BLaER1 (cell line): ENCODE measurements around the gene FKRP.
"Not testable (repeated sequence)": the region's sequence is repeated elsewhere in the genome, so short reads cannot be mapped to it uniquely, and the experiment has no call there.

Experiments
- H3K27ac ChIP-seq: shearing (Covaris generic); formaldehyde crosslinking; 2 replicates; pipeline ENCODE4 v1.8.1; 2022
- H3K27me3 ChIP-seq: shearing (Covaris generic); formaldehyde crosslinking; 2 replicates; pipeline ENCODE4 v1.8.1; 2022
- H3K36me3 ChIP-seq: shearing (Covaris generic); formaldehyde crosslinking; 2 replicates; pipeline ENCODE4 v1.8.1; 2022
- H3K4me1 ChIP-seq: shearing (Covaris generic); formaldehyde crosslinking; 2 replicates; pipeline ENCODE4 v1.8.1; 2022
- H3K4me2 ChIP-seq: shearing (Covaris generic); formaldehyde crosslinking; 2 replicates; pipeline ENCODE4 v1.8.1; 2022
- H3K4me3 ChIP-seq: shearing (Covaris generic); formaldehyde crosslinking; 2 replicates; pipeline ENCODE4 v1.8.1; 2022
- H3K9ac ChIP-seq: shearing (Covaris generic); formaldehyde crosslinking; 2 replicates; pipeline ENCODE4 v1.8.1; 2022
- H3K9me3 ChIP-seq: shearing (Covaris generic); formaldehyde crosslinking; 2 replicates; pipeline ENCODE4 v1.8.1; 2022
- H4K20me1 ChIP-seq: shearing (Covaris generic); formaldehyde crosslinking; 2 replicates; pipeline ENCODE4 v1.8.1; 2022
- Cebpa-rat ChIP-seq: shearing (Covaris generic); IDR thresholded peaks from 2 replicates; pipeline ENCODE4 v1.8.1; 2022

FKRP gene

DNA sequence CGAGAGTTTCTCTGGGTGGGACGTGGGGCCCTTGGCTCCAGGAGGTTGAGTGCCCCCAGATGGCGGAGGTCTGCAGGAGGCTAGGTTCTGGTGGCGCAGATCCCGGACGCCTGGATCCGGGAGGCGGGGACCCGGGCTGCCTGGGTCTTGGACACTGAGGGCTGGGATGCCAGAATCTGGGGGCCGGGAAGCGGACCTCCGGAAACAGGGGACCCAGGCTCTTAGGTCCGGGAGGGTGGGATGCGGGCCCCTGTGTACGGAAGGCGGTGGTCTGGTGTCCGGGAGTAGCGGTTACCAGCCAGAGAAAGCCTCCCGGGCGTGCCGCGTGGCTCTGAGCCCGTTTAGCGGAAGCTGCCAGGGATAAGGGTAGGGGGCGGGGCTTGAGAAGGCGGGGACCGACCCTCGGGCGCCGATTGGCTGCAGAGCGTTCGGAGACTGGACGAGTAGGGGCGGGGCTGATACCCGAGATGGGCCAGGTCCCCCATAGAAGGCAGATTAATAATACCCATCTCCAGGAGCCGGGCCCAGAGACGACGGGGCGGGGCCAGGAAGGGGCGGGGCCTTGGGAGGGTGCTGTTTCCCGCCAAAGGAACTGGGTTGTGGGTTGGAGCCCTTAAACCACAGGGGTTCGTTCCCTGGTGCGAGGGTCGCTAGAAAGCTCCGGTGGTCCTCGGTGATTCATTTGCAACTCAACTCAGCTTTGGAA lies 42.6 kb downstream of the FKRP start, which contains the start of gene SLC1A5:
TSS of gene SLC1A5 (minus strand) at position 333 of the 706 bp plus-strand sequence. CDS start 629 bp downstream, outside the sequence.
- Histone ChIP-seq H3K9ac (peak within 1 kb of the TSS; percentile 99), H4K20me1 (peaks cover 49% of the 10 kb centered on the region), H3K4me1 (peaks cover 69% of the 10 kb centered on the region), H3K4me3 (peak within 1 kb of the TSS; percentile 89), H3K27me3 (no peaks in the 10 kb centered on the region), H3K27ac (peak within 1 kb of the TSS; percentile 95), H3K9me3 (no peaks in the 10 kb centered on the region), H3K4me2 (peak within 1 kb of the TSS; percentile 92), H3K36me3 (peaks cover 29% of the 10 kb centered on the region)
- TF ChIP-seq Cebpa-rat: no peak

DNA sequence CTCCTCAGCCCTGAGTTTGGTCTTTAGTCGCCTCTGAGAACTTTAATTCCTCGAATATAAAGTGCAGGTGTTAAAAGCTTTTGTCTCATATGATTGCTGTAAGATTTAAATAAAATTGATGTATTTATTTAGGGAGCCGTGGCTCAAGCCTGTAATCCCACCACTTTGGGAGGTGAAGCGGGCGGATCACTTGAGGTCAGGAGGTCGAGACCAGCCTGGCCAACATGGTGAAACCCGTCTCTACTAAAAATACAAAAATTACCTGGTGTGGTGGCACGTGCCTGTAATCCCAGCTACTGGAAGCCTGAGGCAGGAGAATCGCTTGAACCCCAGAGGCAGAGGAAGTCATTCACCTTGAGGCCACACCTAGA lies 43.1 kb downstream of the FKRP start:
- Histone ChIP-seq H3K4me1 (peaks cover 69% of the 10 kb centered on the region), H3K9me3 (no peaks in the 10 kb centered on the region), H3K4me3 (no peak overlapping the region), H3K27me3 (no peaks in the 10 kb centered on the region), H3K27ac (peak overlapping the region; percentile 56; the same call in 1 of the 2 replicates), H4K20me1 (peaks cover 43% of the 10 kb centered on the region), H3K9ac (peak overlapping the region; percentile 53; the same call in 1 of the 2 replicates), H3K36me3 (peaks cover 23% of the 10 kb centered on the region), H3K4me2 (peak overlapping the region; percentile 73)
- TF ChIP-seq Cebpa-rat: no peak

DNA sequence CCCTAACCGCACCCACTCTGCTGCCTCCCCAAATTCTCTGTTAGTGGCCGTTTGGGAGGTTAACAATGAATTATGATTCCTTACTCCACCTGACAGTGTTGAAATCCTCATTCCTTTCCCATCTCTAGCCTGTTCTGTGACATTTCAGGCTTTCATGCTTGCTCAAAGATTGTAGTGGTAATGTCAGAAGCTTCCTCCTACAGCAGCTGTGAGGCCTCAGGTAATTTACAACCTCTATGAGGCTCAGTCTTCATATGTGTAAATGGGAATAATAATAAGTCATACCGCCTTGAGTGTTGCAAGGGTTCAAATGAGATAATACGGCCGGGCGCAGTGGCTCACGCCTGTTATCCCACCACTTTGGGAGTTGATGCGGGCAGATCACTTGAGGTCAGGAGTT lies 43.5 kb downstream of the FKRP start:
- Histone ChIP-seq H3K36me3 (peaks cover 19% of the 10 kb centered on the region), H4K20me1 (peaks cover 39% of the 10 kb centered on the region), H3K27me3 (no peaks in the 10 kb centered on the region), H3K9ac (peak overlapping the region; percentile 53; the same call in 1 of the 2 replicates), H3K27ac (peak overlapping the region; percentile 56; the same call in 1 of the 2 replicates), H3K4me1 (peaks cover 68% of the 10 kb centered on the region), H3K4me3 (no peak overlapping the region), H3K4me2 (peak overlapping the region; percentile 73), H3K9me3 (no peaks in the 10 kb centered on the region)
- TF ChIP-seq Cebpa-rat: no peak

- peak overlapping the region; percentile 73 for H3K9ac ChIP-seq
- peak overlapping the region; percentile 88 for H3K4me2 ChIP-seq
- no peak overlapping the region for H3K4me3 ChIP-seq
- peak; percentile 46; the same call in 1 of the 2 replicates for TF ChIP-seq Cebpa-rat
- no peaks in the 10 kb centered on the region for H3K36me3 ChIP-seq
- H3K9me3 ChIP-seq: no peaks in the 10 kb centered on the region
- H3K4me1 ChIP-seq: peaks cover 80% of the 10 kb centered on the region
- no peaks in the 10 kb centered on the region for H3K27me3 ChIP-seq
- H4K20me1 ChIP-seq: peaks cover 13% of the 10 kb centered on the region
- H3K27ac ChIP-seq: peak overlapping the region; percentile 85
Measured at GRCh38 chr19:46791944-46792343, 46.1 kb downstream of the FKRP start.

DNA sequence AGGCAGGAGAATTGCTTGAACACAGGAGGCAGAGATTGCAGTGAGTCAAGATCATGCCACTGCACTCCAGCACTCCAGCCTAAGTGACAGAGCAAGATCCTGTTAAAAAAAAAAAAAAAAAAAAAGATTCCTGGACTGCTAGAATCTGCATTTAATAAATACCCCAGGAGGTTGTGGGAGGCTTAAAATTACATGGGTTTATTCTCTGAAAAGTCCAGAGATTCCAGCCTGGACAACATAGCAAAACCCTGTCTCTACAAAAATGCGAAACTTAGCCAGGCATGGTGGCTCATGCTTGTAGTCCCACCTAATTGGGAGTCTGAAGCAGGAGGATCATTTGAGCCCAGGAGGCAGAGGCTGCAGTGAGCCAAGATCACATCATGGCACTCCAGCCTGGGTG lies 52.0 kb downstream of the FKRP start:
- no peak overlapping the region for H3K27ac ChIP-seq
- no peak overlapping the region for H3K4me3 ChIP-seq
- H3K9me3 ChIP-seq: no peaks in the 10 kb centered on the region
- no peaks in the 10 kb centered on the region for H3K27me3 ChIP-seq
- no peak overlapping the region for H3K4me2 ChIP-seq
- no peak for TF ChIP-seq Cebpa-rat
- no peaks in the 10 kb centered on the region for H4K20me1 ChIP-seq
- H3K36me3 ChIP-seq: no peaks in the 10 kb centered on the region
- no peak overlapping the region for H3K9ac ChIP-seq
- peaks cover 54% of the 10 kb centered on the region for H3K4me1 ChIP-seq

DNA sequence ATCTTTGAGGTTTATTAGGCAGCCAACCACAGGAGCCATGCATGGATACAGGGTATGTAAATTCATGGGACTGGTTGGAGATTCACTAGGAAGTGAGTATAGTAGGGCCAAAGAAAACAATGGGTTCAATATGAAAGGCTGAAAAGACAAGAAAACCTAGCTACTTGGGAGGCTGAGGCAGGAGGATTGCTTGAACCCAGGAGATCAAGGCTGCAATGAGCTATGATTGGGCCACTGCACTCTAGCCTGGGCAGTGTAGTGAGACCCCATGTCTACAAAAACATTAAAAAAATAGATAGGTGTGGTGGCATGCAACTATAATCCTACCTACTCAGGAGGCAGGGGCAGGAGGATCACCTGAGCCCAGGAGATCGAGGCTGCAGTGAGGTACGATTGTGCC lies 52.9 kb downstream of the FKRP start:
- Histone ChIP-seq H3K27ac (no peak overlapping the region), H3K4me3 (no peak overlapping the region), H4K20me1 (no peaks in the 10 kb centered on the region), H3K9me3 (no peaks in the 10 kb centered on the region), H3K27me3 (no peaks in the 10 kb centered on the region), H3K4me2 (no peak overlapping the region), H3K36me3 (no peaks in the 10 kb centered on the region), H3K9ac (no peak overlapping the region), H3K4me1 (peaks cover 45% of the 10 kb centered on the region)
- TF ChIP-seq Cebpa-rat: no peak

DNA sequence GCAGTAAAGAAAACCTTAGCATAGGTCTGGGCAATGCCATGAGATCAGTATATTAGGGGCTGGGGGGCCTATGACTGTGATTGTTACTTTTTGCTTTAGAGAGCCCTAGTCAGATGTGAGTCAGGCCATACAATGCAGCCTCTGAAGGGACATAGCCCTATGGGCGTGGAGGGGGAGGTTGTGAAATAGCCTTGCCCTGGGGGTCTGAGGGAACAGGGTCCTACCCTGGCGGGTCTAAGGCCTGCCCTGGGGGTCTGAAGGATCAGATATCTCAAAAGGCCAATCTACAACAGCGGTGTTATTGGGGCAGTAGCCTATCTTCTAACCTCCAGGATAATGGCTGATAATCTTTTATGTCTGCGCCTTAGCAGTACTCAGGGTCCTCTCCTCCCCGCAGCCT lies 56.3 kb downstream of the FKRP start:
- H3K9ac ChIP-seq: no peak overlapping the region
- TF ChIP-seq Cebpa-rat: no peak

DNA sequence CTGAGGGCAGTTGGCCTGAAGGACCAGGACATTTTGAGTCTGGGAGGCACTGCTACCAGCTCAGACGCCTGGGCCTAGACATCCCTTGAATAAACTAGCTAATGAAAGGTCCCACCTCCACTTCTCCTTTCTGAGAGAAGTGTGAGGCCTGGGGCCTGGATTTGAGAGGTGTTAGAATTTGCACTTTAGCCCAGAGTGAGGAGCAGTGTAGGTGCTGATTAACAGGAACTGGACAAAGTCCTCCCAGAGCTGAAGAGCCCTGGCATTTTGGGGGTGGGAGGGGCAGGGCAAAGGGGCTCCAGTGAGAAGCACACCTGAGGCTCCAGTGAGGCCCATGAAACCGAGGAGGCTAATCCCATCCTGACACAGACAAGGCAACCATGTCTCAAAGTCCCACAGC lies 57.7 kb downstream of the FKRP start:
- Histone ChIP-seq H3K4me3 (no peak overlapping the region), H3K4me1 (peaks cover 4% of the 10 kb centered on the region), H3K4me2 (no peak overlapping the region), H3K9me3 (no peaks in the 10 kb centered on the region), H4K20me1 (no peaks in the 10 kb centered on the region), H3K27me3 (no peaks in the 10 kb centered on the region), H3K9ac (no peak overlapping the region), H3K36me3 (no peaks in the 10 kb centered on the region), H3K27ac (no peak overlapping the region)
- no peak for TF ChIP-seq Cebpa-rat

More for the DNA sequence above, 56.3 kb downstream of the FKRP start:
- Histone ChIP-seq H3K9me3 (no peaks in the 10 kb centered on the region), H4K20me1 (no peaks in the 10 kb centered on the region), H3K27me3 (no peaks in the 10 kb centered on the region), H3K27ac (no peak overlapping the region), H3K4me2 (no peak overlapping the region), H3K4me1 (peaks cover 12% of the 10 kb centered on the region), H3K36me3 (no peaks in the 10 kb centered on the region), H3K4me3 (no peak overlapping the region)

- H3K4me1 ChIP-seq: peaks cover 13% of the 10 kb centered on the region
- H4K20me1 ChIP-seq, H3K27ac ChIP-seq, H3K36me3 ChIP-seq, H3K9me3 ChIP-seq, H3K4me3 ChIP-seq, H3K4me2 ChIP-seq, H3K9ac ChIP-seq, H3K27me3 ChIP-seq: not testable (repeated sequence)
Measured at GRCh38 chr19:46804432-46804831, 58.6 kb downstream of the FKRP start.

DNA sequence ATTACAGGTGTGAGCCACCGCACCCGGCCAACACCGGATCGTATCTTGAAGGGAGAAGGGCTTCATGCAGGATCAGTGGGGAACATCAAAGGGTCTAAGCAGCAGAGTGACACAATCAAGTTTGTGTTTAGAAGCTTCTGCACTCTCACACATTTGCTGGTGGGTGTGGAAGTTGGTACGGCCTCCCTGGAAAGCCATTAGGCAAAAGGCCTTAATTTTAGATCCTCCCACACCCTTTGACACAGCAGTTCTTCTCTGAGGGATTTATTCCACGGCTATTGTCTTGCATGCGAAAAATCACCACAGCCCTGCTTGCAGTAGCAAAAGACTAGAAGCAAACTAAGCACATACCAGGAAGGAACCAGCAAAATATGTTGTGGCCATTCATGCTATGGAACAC lies 60.8 kb downstream of the FKRP start:
- Histone ChIP-seq H3K9me3 (no peaks in the 10 kb centered on the region), H3K4me3 (no peak overlapping the region), H3K27ac (no peak overlapping the region; the same call in 1 of the 2 replicates), H3K27me3 (no peaks in the 10 kb centered on the region), H3K9ac (no peak overlapping the region), H3K36me3 (no peaks in the 10 kb centered on the region), H3K4me1 (peaks cover 35% of the 10 kb centered on the region), H4K20me1 (no peaks in the 10 kb centered on the region), H3K4me2 (no peak overlapping the region)
- no peak for TF ChIP-seq Cebpa-rat
